ENCODE measurements around the gene VDAC1. TPM values are rescaled to one million over a fixed set of nuclear protein-coding genes. Genes with fewer than 3 reads are reported as not detected.
A peak's percentile ranks its signal among the peaks of the same experiment; 100 is the strongest.
"Not testable (repeated sequence)": the region's sequence is repeated elsewhere in the genome, so short reads cannot be mapped to it uniquely, and the experiment has no call there.

The VDAC1 gene
- total RNA-seq, 2 donors from 2014 or later, result 334 to 423 TPM

GRCh38 chr5:134030303-134030964 lies 25.7 kb upstream of the VDAC1 start:
- H3K9me3 Mint-ChIP-seq; H3K36me3 Mint-ChIP-seq (ENCODE audit: low read depth); H3K27ac Mint-ChIP-seq; H3K27me3 Mint-ChIP-seq; ATAC-seq (replicated peaks); H3K4me1 Mint-ChIP-seq; H3K4me3 Mint-ChIP-seq: not testable (repeated sequence)

GRCh38 chr5:134029156-134029555 lies 24.4 kb upstream of the VDAC1 start:
- Mint-ChIP-seq H3K27me3 (no peaks in the 10 kb centered on the region), H3K36me3 (ENCODE audit: low read depth) (no peaks in the 10 kb centered on the region), H3K9me3 (no peaks in the 10 kb centered on the region), H3K4me3 (no peak overlapping the region), H3K4me1 (no peaks in the 10 kb centered on the region), H3K27ac (no peak overlapping the region)
- ATAC-seq (replicated peaks), result no peak

GRCh38 chr5:134028496-134028895 lies 23.7 kb upstream of the VDAC1 start:
- Mint-ChIP-seq H3K4me3 (no peak overlapping the region), H3K36me3 (ENCODE audit: low read depth) (no peaks in the 10 kb centered on the region), H3K27me3 (no peaks in the 10 kb centered on the region), H3K9me3 (no peaks in the 10 kb centered on the region), H3K4me1 (no peaks in the 10 kb centered on the region), H3K27ac (no peak overlapping the region)
- ATAC-seq (replicated peaks), result no peak

- no peak overlapping the region for H3K27ac Mint-ChIP-seq
- H3K4me3 Mint-ChIP-seq, result no peak overlapping the region
- H3K9me3 Mint-ChIP-seq, result no peaks in the 10 kb centered on the region
- no peaks in the 10 kb centered on the region for H3K27me3 Mint-ChIP-seq
- H3K36me3 Mint-ChIP-seq (ENCODE audit: low read depth), result no peaks in the 10 kb centered on the region
- no peak for ATAC-seq (replicated peaks)
- H3K4me1 Mint-ChIP-seq, result no peaks in the 10 kb centered on the region
Observed at GRCh38 chr5:134027288-134027615, 22.5 kb upstream of the VDAC1 start.

- Mint-ChIP-seq H3K27me3 (no peaks in the 10 kb centered on the region), H3K4me1 (no peaks in the 10 kb centered on the region), H3K4me3 (no peak overlapping the region), H3K36me3 (ENCODE audit: low read depth) (no peaks in the 10 kb centered on the region), H3K9me3 (no peaks in the 10 kb centered on the region), H3K27ac (no peak overlapping the region)
- ATAC-seq (replicated peaks), result peak; percentile 70
Observed at GRCh38 chr5:134026521-134027287, 21.9 kb upstream of the VDAC1 start.

GRCh38 chr5:134025786-134026185 lies 21.0 kb upstream of the VDAC1 start:
- H3K4me1 Mint-ChIP-seq, result no peaks in the 10 kb centered on the region
- H3K36me3 Mint-ChIP-seq (ENCODE audit: low read depth), result no peaks in the 10 kb centered on the region
- ATAC-seq (replicated peaks), result no peak
- no peak overlapping the region for H3K27ac Mint-ChIP-seq
- no peaks in the 10 kb centered on the region for H3K9me3 Mint-ChIP-seq
- H3K27me3 Mint-ChIP-seq, result no peaks in the 10 kb centered on the region
- no peak overlapping the region for H3K4me3 Mint-ChIP-seq

GRCh38 chr5:134024811-134025210 lies 20.0 kb upstream of the VDAC1 start:
- Mint-ChIP-seq H3K27ac (no peak overlapping the region), H3K4me1 (no peaks in the 10 kb centered on the region), H3K36me3 (ENCODE audit: low read depth) (no peaks in the 10 kb centered on the region), H3K4me3 (no peak overlapping the region), H3K27me3 (no peaks in the 10 kb centered on the region), H3K9me3 (no peaks in the 10 kb centered on the region)
- ATAC-seq (replicated peaks), result no peak

GRCh38 chr5:134022333-134022732 lies 17.6 kb upstream of the VDAC1 start:
- ATAC-seq (replicated peaks), result no peak
- Mint-ChIP-seq H3K36me3 (ENCODE audit: low read depth) (no peaks in the 10 kb centered on the region), H3K4me3 (no peak overlapping the region), H3K9me3 (no peaks in the 10 kb centered on the region), H3K27me3 (no peaks in the 10 kb centered on the region), H3K4me1 (no peaks in the 10 kb centered on the region), H3K27ac (no peak overlapping the region)

- no peaks in the 10 kb centered on the region for H3K4me1 Mint-ChIP-seq
- H3K36me3 Mint-ChIP-seq (ENCODE audit: low read depth), result no peaks in the 10 kb centered on the region
- no peak overlapping the region for H3K4me3 Mint-ChIP-seq
- ATAC-seq (replicated peaks), result no peak
- no peak overlapping the region for H3K27ac Mint-ChIP-seq
- H3K27me3 Mint-ChIP-seq, result no peaks in the 10 kb centered on the region
- H3K9me3 Mint-ChIP-seq, result no peaks in the 10 kb centered on the region
Observed at GRCh38 chr5:134020188-134020587, 15.4 kb upstream of the VDAC1 start.

- Mint-ChIP-seq H3K36me3 (ENCODE audit: low read depth) (no peaks in the 10 kb centered on the region), H3K4me1 (no peaks in the 10 kb centered on the region), H3K27ac (no peak overlapping the region), H3K4me3 (no peak overlapping the region), H3K9me3 (no peaks in the 10 kb centered on the region), H3K27me3 (no peaks in the 10 kb centered on the region)
- no peak for ATAC-seq (replicated peaks)
Observed at GRCh38 chr5:134019636-134020035, 14.9 kb upstream of the VDAC1 start.

GRCh38 chr5:134018986-134019316 lies 14.2 kb upstream of the VDAC1 start:
- Mint-ChIP-seq H3K27me3 (no peaks in the 10 kb centered on the region), H3K4me1 (no peaks in the 10 kb centered on the region), H3K9me3 (no peaks in the 10 kb centered on the region), H3K4me3 (no peak overlapping the region), H3K27ac (no peak overlapping the region), H3K36me3 (ENCODE audit: low read depth) (no peaks in the 10 kb centered on the region)
- ATAC-seq (replicated peaks), result no peak

GRCh38 chr5:134018154-134018985 lies 13.6 kb upstream of the VDAC1 start:
- Mint-ChIP-seq H3K36me3 (ENCODE audit: low read depth) (no peaks in the 10 kb centered on the region), H3K27me3 (peaks cover 1% of the 10 kb centered on the region), H3K27ac (no peak overlapping the region), H3K9me3 (no peaks in the 10 kb centered on the region), H3K4me3 (no peak overlapping the region), H3K4me1 (no peaks in the 10 kb centered on the region)
- no peak for ATAC-seq (replicated peaks)

- H3K27ac Mint-ChIP-seq, result no peak overlapping the region
- no peak for ATAC-seq (replicated peaks)
- no peaks in the 10 kb centered on the region for H3K9me3 Mint-ChIP-seq
- no peak overlapping the region for H3K4me3 Mint-ChIP-seq
- peaks cover 6% of the 10 kb centered on the region for H3K4me1 Mint-ChIP-seq
- H3K36me3 Mint-ChIP-seq (ENCODE audit: low read depth), result peaks cover 18% of the 10 kb centered on the region
- H3K27me3 Mint-ChIP-seq, result peaks cover 10% of the 10 kb centered on the region
Observed at GRCh38 chr5:134008266-134008749, 3.5 kb upstream of the VDAC1 start.

- peaks cover 8% of the 10 kb centered on the region for H3K27me3 Mint-ChIP-seq
Observed at GRCh38 chr5:134007581-134008265, 2.9 kb upstream of the VDAC1 start.

More at GRCh38 chr5:134007581-134008265, 2.9 kb upstream of the VDAC1 start:
- no peak for ATAC-seq (replicated peaks)
- H3K4me1 Mint-ChIP-seq, result peaks cover 6% of the 10 kb centered on the region
- H3K27ac Mint-ChIP-seq, result no peak overlapping the region
- H3K9me3 Mint-ChIP-seq, result no peaks in the 10 kb centered on the region
- H3K4me3 Mint-ChIP-seq, result no peak overlapping the region
- peaks cover 24% of the 10 kb centered on the region for H3K36me3 Mint-ChIP-seq (ENCODE audit: low read depth)
